GM12892 (cell line): ENCODE results near the gene PNPLA8.

ENCODE experiments used
- POLR2A ChIP-seq: IDR thresholded peaks from 2 replicates; pipeline ENCODE4 v1.6.1; 2011; ENCODE audit warnings: low read depth, low read length, control low read depth
- POLR2AphosphoS5 ChIP-seq: IDR thresholded peaks from 2 replicates; pipeline ENCODE4 v1.6.1; 2011; ENCODE audit warnings: low read depth, low read length, control low read depth
- TAF1 ChIP-seq: IDR thresholded peaks from 2 replicates; pipeline ENCODE4 v1.6.1; 2011; ENCODE audit warnings: low read depth, mild to moderate bottlenecking, control low read depth, low read length, borderline replicate concordance

DNA sequence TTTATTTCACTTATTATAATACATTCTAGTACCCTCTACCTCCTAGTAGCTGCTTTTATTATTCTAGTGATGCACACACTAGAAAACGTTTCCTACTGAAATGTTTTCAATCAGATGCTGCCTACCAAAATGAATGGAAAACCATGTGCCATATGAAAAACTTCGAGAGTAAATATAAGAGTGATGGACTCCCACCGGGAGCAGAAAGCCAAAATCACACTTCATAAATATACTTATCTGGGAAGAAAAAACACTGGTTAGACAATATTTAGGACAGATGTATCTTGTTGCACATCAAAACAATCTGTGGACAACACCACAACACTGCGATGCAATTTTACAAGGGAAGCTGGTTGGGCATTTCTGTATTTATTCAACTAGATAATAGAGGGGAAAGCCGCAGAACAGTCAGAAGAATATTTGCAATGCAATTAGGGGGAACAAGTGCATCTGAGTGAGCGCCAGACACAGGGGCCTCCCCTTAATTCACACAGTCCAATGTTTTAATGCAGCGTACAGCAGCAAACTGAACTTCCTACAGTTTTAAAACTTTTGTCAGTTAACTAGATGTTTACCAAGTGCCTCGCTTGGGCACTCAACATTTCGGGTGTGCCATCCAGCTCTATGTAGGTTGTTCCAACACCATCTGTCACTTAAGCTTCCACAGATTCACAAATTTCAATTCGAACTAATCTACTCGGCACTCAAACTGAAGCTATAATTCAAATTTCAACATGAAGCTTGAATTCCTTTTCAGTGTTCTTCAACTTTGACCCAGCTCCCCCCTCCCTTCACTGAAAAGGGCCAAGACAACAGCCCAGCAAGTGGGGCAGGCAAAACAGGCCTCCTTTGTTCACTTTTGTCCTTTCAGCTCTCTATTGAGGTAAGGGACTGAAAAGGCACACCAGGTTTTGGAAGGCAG lies 77.1 kb downstream of the PNPLA8 start:
- TF ChIP-seq POLR2AphosphoS5, result no peak
- TF ChIP-seq POLR2A, result no peak
- no peak for TF ChIP-seq TAF1
